PFSK-1 (cell line): Measurements from ENCODE around the gene CLIC4.

Experiments used
- FOXP2 ChIP-seq: optimal IDR thresholded peaks from 2 replicates; pipeline ENCODE3; 2011; ENCODE audit warnings: borderline replicate concordance, control low read depth, inconsistent platforms; ENCODE audit not compliant: insufficient read depth; ENCODE audit errors: extremely low read length, extremely low read depth
- POLR2AphosphoS5 ChIP-seq: IDR thresholded peaks from 2 replicates; pipeline ENCODE4 v1.6.1; 2012; ENCODE audit warnings: low read depth, mild to moderate bottlenecking, control low read depth, low read length, moderate library complexity
- SIN3A ChIP-seq: IDR thresholded peaks from 2 replicates; pipeline ENCODE4 v1.6.1; 2012; ENCODE audit warnings: mild to moderate bottlenecking, low read length, moderate library complexity, borderline replicate concordance; ENCODE audit not compliant: insufficient read depth
- TAF1 ChIP-seq: IDR thresholded peaks from 2 replicates; pipeline ENCODE4 v1.6.1; 2012; ENCODE audit warnings: low read length, control low read depth, borderline replicate concordance; ENCODE audit not compliant: insufficient read depth
- TF ChIP-seq, protein P1 (sequence below), 2 experiments: IDR thresholded peaks; 2 replicates each; pipeline versions ENCODE4 v1.6.1 to v1.8.0; 2011 to 2012; ENCODE audit warnings: low read depth in 2 of 2, low read length in 2 of 2, control low read depth in 1 of 2, inconsistent platforms in 1 of 2, mild to moderate bottlenecking in 1 of 2, moderate library complexity in 1 of 2; ENCODE audit not compliant: insufficient read depth in 1 of 2

CLIC4 gene

DNA sequence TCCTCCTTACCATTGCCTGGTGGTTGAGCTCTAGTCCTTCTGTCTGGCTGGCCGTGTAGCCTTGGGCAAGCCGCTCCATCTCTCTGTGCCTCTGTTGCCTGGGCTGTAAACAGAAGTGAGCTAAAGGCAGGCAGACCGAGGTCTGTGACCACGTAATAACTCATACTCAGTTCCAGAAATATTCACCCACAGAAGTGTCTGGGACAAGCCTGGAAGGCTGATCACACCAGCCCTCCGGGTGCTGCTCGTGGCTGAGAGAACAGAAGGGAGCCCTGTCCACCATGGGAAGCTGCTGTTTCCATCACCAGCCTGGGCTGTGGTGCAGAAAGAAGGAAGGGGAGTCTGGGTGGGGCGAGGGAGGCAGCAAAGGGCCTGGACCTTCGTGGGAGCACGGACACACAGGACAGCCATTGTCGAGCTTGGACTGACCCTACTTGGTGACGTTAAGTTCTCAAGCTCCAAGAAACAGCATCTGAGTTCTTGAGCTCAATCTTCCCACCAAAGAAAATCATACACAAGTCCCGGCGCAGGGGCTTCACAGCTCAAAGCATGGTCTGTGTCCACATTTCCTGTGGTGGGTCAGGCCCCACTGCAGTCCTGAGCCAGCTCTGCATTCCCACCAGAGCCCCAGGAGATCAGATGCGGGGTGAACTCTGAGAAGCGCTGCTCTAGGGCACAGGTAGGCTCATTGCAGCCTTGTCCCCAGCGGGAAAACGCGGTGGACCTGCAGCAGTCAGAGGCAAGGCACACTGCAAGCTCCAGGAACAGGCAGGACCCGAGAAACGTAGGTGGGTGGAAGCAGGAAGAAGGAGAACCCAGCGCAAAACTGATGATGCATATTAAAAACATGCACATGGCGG is 123.0 kb downstream of the CLIC4 start:
- no peak for TF ChIP-seq SIN3A
- TF ChIP-seq FOXP2: no peak
- TF ChIP-seq POLR2AphosphoS5: no peak
- TF ChIP-seq TAF1: no peak
- TF ChIP-seq, protein P1, sequence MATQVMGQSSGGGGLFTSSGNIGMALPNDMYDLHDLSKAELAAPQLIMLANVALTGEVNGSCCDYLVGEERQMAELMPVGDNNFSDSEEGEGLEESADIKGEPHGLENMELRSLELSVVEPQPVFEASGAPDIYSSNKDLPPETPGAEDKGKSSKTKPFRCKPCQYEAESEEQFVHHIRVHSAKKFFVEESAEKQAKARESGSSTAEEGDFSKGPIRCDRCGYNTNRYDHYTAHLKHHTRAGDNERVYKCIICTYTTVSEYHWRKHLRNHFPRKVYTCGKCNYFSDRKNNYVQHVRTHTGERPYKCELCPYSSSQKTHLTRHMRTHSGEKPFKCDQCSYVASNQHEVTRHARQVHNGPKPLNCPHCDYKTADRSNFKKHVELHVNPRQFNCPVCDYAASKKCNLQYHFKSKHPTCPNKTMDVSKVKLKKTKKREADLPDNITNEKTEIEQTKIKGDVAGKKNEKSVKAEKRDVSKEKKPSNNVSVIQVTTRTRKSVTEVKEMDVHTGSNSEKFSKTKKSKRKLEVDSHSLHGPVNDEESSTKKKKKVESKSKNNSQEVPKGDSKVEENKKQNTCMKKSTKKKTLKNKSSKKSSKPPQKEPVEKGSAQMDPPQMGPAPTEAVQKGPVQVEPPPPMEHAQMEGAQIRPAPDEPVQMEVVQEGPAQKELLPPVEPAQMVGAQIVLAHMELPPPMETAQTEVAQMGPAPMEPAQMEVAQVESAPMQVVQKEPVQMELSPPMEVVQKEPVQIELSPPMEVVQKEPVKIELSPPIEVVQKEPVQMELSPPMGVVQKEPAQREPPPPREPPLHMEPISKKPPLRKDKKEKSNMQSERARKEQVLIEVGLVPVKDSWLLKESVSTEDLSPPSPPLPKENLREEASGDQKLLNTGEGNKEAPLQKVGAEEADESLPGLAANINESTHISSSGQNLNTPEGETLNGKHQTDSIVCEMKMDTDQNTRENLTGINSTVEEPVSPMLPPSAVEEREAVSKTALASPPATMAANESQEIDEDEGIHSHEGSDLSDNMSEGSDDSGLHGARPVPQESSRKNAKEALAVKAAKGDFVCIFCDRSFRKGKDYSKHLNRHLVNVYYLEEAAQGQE (IDR thresholded peaks at IDR 0.05; ENCODE audit: insufficient read depth in 1 of 2, low read depth in 2 of 2, low read length in 2 of 2): no peak

GRCh38 chr1:24870551-24871195 is 125.4 kb downstream of the CLIC4 start:
- no peak for TF ChIP-seq SIN3A
- no peak for TF ChIP-seq FOXP2
- TF ChIP-seq TAF1: no peak
- TF ChIP-seq, protein P1 (IDR thresholded peaks at IDR 0.05; ENCODE audit: insufficient read depth in 1 of 2, low read depth in 2 of 2, low read length in 2 of 2): no peak
- TF ChIP-seq POLR2AphosphoS5: no peak

- no peak for TF ChIP-seq SIN3A
- no peak for TF ChIP-seq POLR2AphosphoS5
These were observed 126.2 kb downstream of the CLIC4 start for GRCh38 chr1:24871306-24871901.

- TF ChIP-seq, protein P1 (IDR thresholded peaks at IDR 0.05; ENCODE audit: insufficient read depth in 1 of 2, low read depth in 2 of 2, low read length in 2 of 2): no peak
- no peak for TF ChIP-seq FOXP2
- no peak for TF ChIP-seq POLR2AphosphoS5
- TF ChIP-seq TAF1: no peak
- no peak for TF ChIP-seq SIN3A
These were observed 127.0 kb downstream of the CLIC4 start for GRCh38 chr1:24872061-24872850.

GRCh38 chr1:24873148-24873547 is 127.9 kb downstream of the CLIC4 start:
- TF ChIP-seq TAF1 (no peak), SIN3A (no peak), FOXP2 (no peak), POLR2AphosphoS5 (no peak)
- TF ChIP-seq, protein P1 (IDR thresholded peaks at IDR 0.05; ENCODE audit: insufficient read depth in 1 of 2, low read depth in 2 of 2, low read length in 2 of 2): no peak
